WTC11 (cell line): ENCODE measurements around the gene ZNF581.

Experiments
- CTCF ChIP-seq: fragments of 200-600 bp; IDR thresholded peaks from 2 replicates; pipeline ENCODE4 v1.8.0; 2022; ENCODE audit warnings: antibody characterized with exemption
- E2F4 ChIP-seq: sonication (generic); formaldehyde crosslinking; IDR thresholded peaks from 2 replicates; pipeline ENCODE4 v1.8.1; 2022; ENCODE audit warnings: low read depth, mild to moderate bottlenecking, moderate library complexity, missing genetic modification reagents, borderline replicate concordance
- FOXJ3 ChIP-seq: sonication (generic); formaldehyde crosslinking; IDR thresholded peaks from 2 replicates; pipeline ENCODE4 v1.9.0; 2021; ENCODE audit warnings: missing genetic modification reagents, mild to moderate bottlenecking, borderline replicate concordance
- IRF1 ChIP-seq: sonication (generic); formaldehyde crosslinking; IDR thresholded peaks from 2 replicates; pipeline ENCODE4 v1.8.0; 2023; ENCODE audit warnings: missing genetic modification reagents
- IRF2 ChIP-seq: sonication (generic); formaldehyde crosslinking; IDR thresholded peaks from 2 replicates; pipeline ENCODE4 v1.8.0; 2022; ENCODE audit warnings: low read depth, missing genetic modification reagents, borderline replicate concordance
- OVOL2 ChIP-seq: fragments of 250-450 bp; sonication (Bioruptor Pico); IDR thresholded peaks from 2 replicates; pipeline ENCODE4 v1.9.0; 2021; ENCODE audit warnings: mild to moderate bottlenecking, borderline replicate concordance
- ZMAT4 ChIP-seq: fragments of 250-450 bp; sonication (Bioruptor Pico); IDR thresholded peaks from 2 replicates; pipeline ENCODE4 v1.9.0; 2021; ENCODE audit warnings: mild to moderate bottlenecking

GRCh38 chr19:55676889-55677505 lies 33.5 kb downstream of the ZNF581 start:
- TF ChIP-seq ZMAT4 = no peak
- no peak for TF ChIP-seq FOXJ3 (CRISPR knock-in tag)
- no peak for TF ChIP-seq IRF2 (CRISPR knock-in tag)
- TF ChIP-seq CTCF = no peak
- no peak for TF ChIP-seq IRF1 (CRISPR knock-in tag)
- no peak for TF ChIP-seq E2F4 (CRISPR knock-in tag)
- TF ChIP-seq OVOL2 (CRISPR knock-in tag) = no peak
